Cerebellar nuclear complex (tissue), 1 donor: ENCODE data around the gene GJA10.
"Not testable (repeated sequence)": the region's sequence is repeated elsewhere in the genome, so short reads cannot be mapped to it uniquely, and the experiment has no call there.

Experiments used
- DNase-seq, 2 experiments: peaks; one replicate each; lab custom pipeline; 2025; lab: John Stamatoyannopoulos, UW

The GJA10 gene

GRCh38 chr6:89894169-89894568 lies at the start of gene GJA10:
GJA10 (plus strand) TSS chr6:89894469; CDS start chr6:89894469, 0 bp downstream.
- no peak for DNase-seq

GRCh38 chr6:89847513-89847912 lies 46.8 kb upstream of the GJA10 start:
- not testable (repeated sequence) for DNase-seq

GRCh38 chr6:89853068-89853467 lies 41.2 kb upstream of the GJA10 start:
- no peak for DNase-seq

- no peak for DNase-seq
These were observed 36.2 kb upstream of the GJA10 start for GRCh38 chr6:89858041-89858440.

GRCh38 chr6:89859744-89860143 lies 34.5 kb upstream of the GJA10 start:
- no peak for DNase-seq

- no peak for DNase-seq
These were observed 32.0 kb upstream of the GJA10 start for GRCh38 chr6:89862273-89862672.

- no peak for DNase-seq
These were observed 31.6 kb upstream of the GJA10 start for GRCh38 chr6:89862698-89863097.

GRCh38 chr6:89866024-89866678 lies 28.1 kb upstream of the GJA10 start:
- DNase-seq: no peak

GRCh38 chr6:89873721-89874120 lies 20.5 kb upstream of the GJA10 start:
- no peak for DNase-seq

- DNase-seq: no peak
These were observed 19.8 kb upstream of the GJA10 start for GRCh38 chr6:89874438-89874837.

- no peak for DNase-seq
These were observed 7.7 kb upstream of the GJA10 start for GRCh38 chr6:89886378-89887120.

- DNase-seq: no peak
These were observed 6.7 kb upstream of the GJA10 start for GRCh38 chr6:89887452-89888137.

- DNase-seq: no peak
These were observed 6.1 kb upstream of the GJA10 start for GRCh38 chr6:89888138-89888514.

- DNase-seq: no peak
These were observed 5.4 kb upstream of the GJA10 start for GRCh38 chr6:89888871-89889270.

GRCh38 chr6:89890845-89891528 lies 3.3 kb upstream of the GJA10 start:
- DNase-seq: not testable (repeated sequence)

- not testable (repeated sequence) for DNase-seq
These were observed 1.7 kb upstream of the GJA10 start for GRCh38 chr6:89892577-89892976.

- DNase-seq: no peak
These were observed 1.1 kb downstream of the GJA10 start for GRCh38 chr6:89895276-89895874.

GRCh38 chr6:89910001-89910901 lies 16.0 kb downstream of the GJA10 start:
- DNase-seq: not testable (repeated sequence)

GRCh38 chr6:89910902-89911240 lies 16.6 kb downstream of the GJA10 start:
- DNase-seq: no peak

- no peak for DNase-seq
These were observed 22.1 kb downstream of the GJA10 start for GRCh38 chr6:89916136-89916920.
